HCT116 (cell line): Measurements from ENCODE around the gene OR10H4. TPM values are rescaled to one million over a fixed set of nuclear protein-coding genes. Genes with fewer than 3 reads are reported as not detected.

ENCODE experiments used
- ATAC-seq: fragments of 200-7000 bp; cut with Tn5 transposase; 2 replicates; pipeline ENCODE4 v1.9.1; 2020; ENCODE audit warnings: mild to moderate bottlenecking, moderate library complexity
- BruUV-seq: library from RNA; stranded (reverse); fragments of 400-500 nt; replicated peaks from 2 replicates; lab custom pipeline; 2021; lab: Mats Ljungman, UMichigan
- CTCF ChIA-PET: fragments of 300-600 bp; sonication (Branson Sonifier 250); formaldehyde crosslinking; loops from one replicate; lab custom pipeline; 2021; ENCODE audit warnings: antibody characterized with exemption; lab: Charles Lee
- POLR2A ChIA-PET: fragments of 300-600, 350-600 bp; sonication (Branson Sonifier 250); formaldehyde crosslinking; loops from one replicate; lab custom pipeline; 2021; ENCODE audit warnings: antibody characterized with exemption; lab: Charles Lee
- RAD21 ChIA-PET, 2 experiments: fragments of 300-600 bp; sonication (Branson Sonifier 250); formaldehyde crosslinking; loops; one replicate each; lab custom pipeline; 2023; ENCODE audit warnings: low total read pairs in 2 of 2; ENCODE audit not compliant: uncharacterized antibody in 2 of 2, unreplicated experiment in 2 of 2, low non-redundant PET in 1 of 2; lab: Charles Lee
- DNase-seq: peaks from one replicate; pipeline ENCODE4 v3.0.0-alpha.2; 2010; ENCODE audit warnings: low read depth, low spot score
- H2AFZ ChIP-seq: fragments of 200-600 bp; shearing (Covaris generic), sonication (generic); 2 replicates; pipeline ENCODE4 v1.6.1; 2017; ENCODE audit warnings: low read depth, mixed run types, mixed read lengths, antibody characterized with exemption, low read length; ENCODE audit not compliant: poor library complexity, severe bottlenecking
- H3K27ac ChIP-seq: 2 replicates; pipeline ENCODE4 v1.5.1; 2012; ENCODE audit warnings: low read depth, low read length
- H3K27me3 ChIP-seq: fragments of 200-600 bp; sonication (generic); 2 replicates; pipeline ENCODE4 v1.6.1; 2016; ENCODE audit warnings: mixed run types, low read length, mixed read lengths; ENCODE audit not compliant: insufficient read depth
- H3K36me3 ChIP-seq, 2 experiments: fragments of 200-500 bp in 1 of 2; fragments of 200-600 bp in 1 of 2; sonication (Bioruptor generic) in 1 of 2; sonication (generic) in 1 of 2; 2 replicates each; pipeline versions ENCODE4 v1.5.1 to v1.6.1; 2014 to 2016; ENCODE audit warnings: low read length in 2 of 2, inconsistent platforms in 1 of 2, mixed read lengths in 1 of 2, mixed run types in 1 of 2; ENCODE audit not compliant: insufficient read depth in 2 of 2, control insufficient read depth in 1 of 2
- H3K4me1 ChIP-seq, 2 experiments: fragments of 200-600 bp in 1 of 2; sonication (generic) in 1 of 2; 2 replicates each; pipeline versions ENCODE4 v1.5.1 to v1.6.1; 2012 to 2017; ENCODE audit warnings: low read length in 2 of 2, inconsistent platforms in 1 of 2, mild to moderate bottlenecking in 1 of 2, mixed read lengths in 1 of 2, mixed run types in 1 of 2, moderate library complexity in 1 of 2; ENCODE audit not compliant: insufficient read depth in 2 of 2, control insufficient read depth in 1 of 2
- H3K4me2 ChIP-seq: fragments of 200-600 bp; sonication (generic); 2 replicates; pipeline ENCODE4 v1.6.1; 2017; ENCODE audit warnings: mixed run types, low read length, mixed read lengths
- H3K4me3 ChIP-seq, 2 experiments: fragments of 200-600 bp in 1 of 2; sonication (generic) in 1 of 2; replicated peaks in 1 of 2; 2 replicates each; pipeline ENCODE4 v1.5.1; 2011 to 2016; ENCODE audit warnings: low read length in 2 of 2, control low read depth in 1 of 2, low read depth in 1 of 2, mild to moderate bottlenecking in 1 of 2, mixed read lengths in 1 of 2, mixed run types in 1 of 2
- H3K79me2 ChIP-seq: fragments of 200-600 bp; sonication (generic); 2 replicates; pipeline ENCODE4 v1.6.1; 2017; ENCODE audit warnings: mild to moderate bottlenecking, mixed run types, low read length, moderate library complexity, mixed read lengths; ENCODE audit not compliant: insufficient read depth
- H3K9ac ChIP-seq: fragments of 200-600 bp; sonication (generic); 2 replicates; pipeline ENCODE4 v1.6.1; 2016; ENCODE audit warnings: low read length, mixed read lengths
- H3K9me2 ChIP-seq: fragments of 200-600 bp; sonication (generic), shearing (Covaris generic); 2 replicates; pipeline ENCODE4 v1.6.1; 2017; ENCODE audit warnings: mixed run types, mild to moderate bottlenecking, moderate library complexity; ENCODE audit not compliant: insufficient read depth
- H3K9me3 ChIP-seq, 2 experiments: fragments of 200-500 bp in 1 of 2; fragments of 200-600 bp in 1 of 2; sonication (Bioruptor generic) in 1 of 2; sonication (generic) in 1 of 2; 2 replicates each; pipeline ENCODE4 v1.6.1; 2014 to 2017; ENCODE audit warnings: low read length in 2 of 2, mixed read lengths in 2 of 2, inconsistent platforms in 1 of 2, low read depth in 1 of 2, mild to moderate bottlenecking in 1 of 2, mixed run types in 1 of 2, moderate library complexity in 1 of 2; ENCODE audit not compliant: control insufficient read depth in 1 of 2, insufficient read depth in 1 of 2
- H4K20me1 ChIP-seq: fragments of 200-600 bp; sonication (generic), shearing (Covaris generic); 2 replicates; pipeline ENCODE4 v1.6.1; 2017; ENCODE audit warnings: mixed run types, mild to moderate bottlenecking, moderate library complexity; ENCODE audit not compliant: insufficient read depth
- CBX3 ChIP-seq: IDR thresholded peaks from 2 replicates; pipeline ENCODE4 v1.6.1; 2012; ENCODE audit warnings: low read depth
- CEBPB ChIP-seq: IDR thresholded peaks from 2 replicates; pipeline ENCODE4 v1.6.1; 2012; ENCODE audit warnings: low read depth
- EZH2 ChIP-seq: fragments of 200-600 bp; sonication (generic); IDR thresholded peaks from 2 replicates; pipeline ENCODE4 v1.6.1; 2017; ENCODE audit warnings: antibody characterized with exemption, mixed run types
- FOSL1 ChIP-seq: IDR thresholded peaks from 2 replicates; pipeline ENCODE4 v1.6.1; 2012; ENCODE audit warnings: low read depth
- JUND ChIP-seq: IDR thresholded peaks from 2 replicates; pipeline ENCODE4 v1.6.1; 2012
- POLR2A ChIP-seq: IDR thresholded peaks from 2 replicates; pipeline ENCODE4 v1.7.0; 2011; ENCODE audit warnings: borderline replicate concordance; ENCODE audit not compliant: insufficient read depth, insufficient read length; ENCODE audit errors: extremely low read depth
- RAD21 ChIP-seq: IDR thresholded peaks from 2 replicates; pipeline ENCODE4 v1.6.1; 2012; ENCODE audit warnings: low read depth, mild to moderate bottlenecking
- SIN3A ChIP-seq: IDR thresholded peaks from 2 replicates; pipeline ENCODE4 v1.6.1; 2012; ENCODE audit warnings: low read depth
- SP1 ChIP-seq: IDR thresholded peaks from 2 replicates; pipeline ENCODE4 v1.6.1; 2012; ENCODE audit warnings: low read depth
- SRF ChIP-seq: IDR thresholded peaks from 2 replicates; pipeline ENCODE4 v1.6.1; 2012; ENCODE audit warnings: low read depth
- TCF7L2 ChIP-seq: IDR thresholded peaks from 2 replicates; pipeline ENCODE4 v1.7.0; 2011; ENCODE audit warnings: borderline replicate concordance, inconsistent platforms; ENCODE audit not compliant: insufficient read depth, insufficient read length; ENCODE audit errors: extremely low read depth
- YY1 ChIP-seq: IDR thresholded peaks from 2 replicates; pipeline ENCODE4 v1.6.1; 2011; ENCODE audit warnings: low read length, low read depth, moderate library complexity, mild to moderate bottlenecking; ENCODE audit not compliant: insufficient replicate concordance; ENCODE audit errors: extremely low read depth
- ZNF274 ChIP-seq: fragments of 200-500 bp; sonication (Bioruptor generic); IDR thresholded peaks from 2 replicates; pipeline ENCODE4 v1.6.1; 2014; ENCODE audit warnings: mild to moderate bottlenecking, low read depth, low read length, inconsistent platforms
- intact Hi-C: fragments of 100-400 bp; cut with micrococcal nuclease; formaldehyde crosslinking; loops from 2 replicates; pipeline ENCODE4 v1.10.0; 2022
- total RNA-seq: library from RNA; stranded (reverse); gene quantifications from one replicate; pipeline ENCODE4 v1.2.1, GENCODE V29; 2021; ENCODE audit not compliant: unreplicated experiment
- TF ChIP-seq, protein P1 (sequence below), 3 experiments: fragments of 200-600 bp in 1 of 3; sonication (generic) in 1 of 3; IDR thresholded peaks in 2 of 3; conservative IDR thresholded peaks in 1 of 3; 2 replicates each; pipeline ENCODE4 v1.5.1; 2012 to 2017; ENCODE audit warnings: low read depth in 2 of 3, low read length in 2 of 3, antibody characterized with exemption in 1 of 3, borderline replicate concordance in 1 of 3, control low read depth in 1 of 3, mild to moderate bottlenecking in 1 of 3, mixed read lengths in 1 of 3, mixed run types in 1 of 3, moderate library complexity in 1 of 3; ENCODE audit not compliant: insufficient read depth in 1 of 3
- TF ChIP-seq, protein P2 (sequence below): IDR thresholded peaks from 2 replicates; pipeline ENCODE4 v1.6.1; 2012
- TF ChIP-seq, protein P3 (sequence below): IDR thresholded peaks from 2 replicates; pipeline ENCODE4 v1.6.1; 2012; ENCODE audit warnings: low read depth
- TF ChIP-seq, protein P4 (sequence below): IDR thresholded peaks from 2 replicates; pipeline ENCODE4 v1.6.1; 2011; ENCODE audit warnings: mild to moderate bottlenecking, low read length, moderate library complexity; ENCODE audit not compliant: insufficient replicate concordance; ENCODE audit errors: extremely low read depth
- TF ChIP-seq, protein P5 (sequence below): IDR thresholded peaks from 2 replicates; pipeline ENCODE4 v1.6.1; 2012

OR10H4 gene
- total RNA-seq, 1 experiment from 2014 or later: not detected

DNA sequence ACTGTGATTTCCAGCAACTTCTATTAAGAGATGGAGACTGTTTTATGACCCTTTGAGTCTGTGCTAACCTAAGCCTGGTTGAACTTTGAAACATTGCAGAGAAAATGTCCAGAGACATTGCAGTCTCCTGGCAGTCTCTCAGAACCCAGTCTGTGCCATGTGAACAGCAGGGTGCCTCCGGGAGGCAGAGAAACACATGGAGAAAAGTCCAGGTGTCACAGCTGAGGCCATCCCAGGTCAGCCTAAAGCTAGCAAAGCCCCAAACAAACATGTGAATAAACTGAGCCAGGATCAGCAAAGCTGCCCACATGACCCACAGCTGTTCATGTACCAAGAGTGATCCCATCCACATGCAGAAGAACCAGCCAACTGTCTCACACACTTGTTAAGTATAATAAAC lies 22.3 kb upstream of the OR10H4 start:
- Histone ChIP-seq H3K27me3 (no peaks in the 10 kb centered on the region), H3K36me3 (peaks cover 0 to 24% of the 10 kb centered on the region in 2 experiments; a peak in 2 of 4 replicates), H3K4me3 (no peak overlapping the region), H3K27ac (no peak overlapping the region), H3K9me2 (no peaks in the 10 kb centered on the region), H3K4me1 (peaks cover 0 to 7% of the 10 kb centered on the region in 2 experiments; a peak in 1 of 4 replicates), H3K9ac (no peak overlapping the region), H3K9me3 (no peaks in the 10 kb centered on the region), H2AFZ (no peak overlapping the region), H3K79me2 (peaks cover 4% of the 10 kb centered on the region; the same call in 1 of the 2 replicates), H4K20me1 (no peaks in the 10 kb centered on the region), H3K4me2 (no peak overlapping the region)
- POLR2A ChIA-PET: no interaction called here
- CTCF ChIA-PET: no interaction called here
- ATAC-seq (no peak), DNase-seq (no peak)
- no TSS peak for BruUV-seq
- TF ChIP-seq, protein P1, sequence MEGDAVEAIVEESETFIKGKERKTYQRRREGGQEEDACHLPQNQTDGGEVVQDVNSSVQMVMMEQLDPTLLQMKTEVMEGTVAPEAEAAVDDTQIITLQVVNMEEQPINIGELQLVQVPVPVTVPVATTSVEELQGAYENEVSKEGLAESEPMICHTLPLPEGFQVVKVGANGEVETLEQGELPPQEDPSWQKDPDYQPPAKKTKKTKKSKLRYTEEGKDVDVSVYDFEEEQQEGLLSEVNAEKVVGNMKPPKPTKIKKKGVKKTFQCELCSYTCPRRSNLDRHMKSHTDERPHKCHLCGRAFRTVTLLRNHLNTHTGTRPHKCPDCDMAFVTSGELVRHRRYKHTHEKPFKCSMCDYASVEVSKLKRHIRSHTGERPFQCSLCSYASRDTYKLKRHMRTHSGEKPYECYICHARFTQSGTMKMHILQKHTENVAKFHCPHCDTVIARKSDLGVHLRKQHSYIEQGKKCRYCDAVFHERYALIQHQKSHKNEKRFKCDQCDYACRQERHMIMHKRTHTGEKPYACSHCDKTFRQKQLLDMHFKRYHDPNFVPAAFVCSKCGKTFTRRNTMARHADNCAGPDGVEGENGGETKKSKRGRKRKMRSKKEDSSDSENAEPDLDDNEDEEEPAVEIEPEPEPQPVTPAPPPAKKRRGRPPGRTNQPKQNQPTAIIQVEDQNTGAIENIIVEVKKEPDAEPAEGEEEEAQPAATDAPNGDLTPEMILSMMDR (IDR thresholded peaks at IDR 0.05 in 2 of 3, conservative IDR thresholded peaks at IDR 0.05 in 1 of 3; ENCODE audit: borderline replicate concordance in 1 of 3, insufficient read depth in 1 of 3, low read depth in 2 of 3, low read length in 2 of 3): no peak
- TF ChIP-seq SIN3A (no peak), CBX3 (no peak), SRF (no peak), ZNF274 (no peak), JUND (no peak), FOSL1 (no peak), TCF7L2 (no peak), RAD21 (no peak), CEBPB (no peak), SP1 (no peak), EZH2 (no peak), POLR2A (no peak), YY1 (no peak)
- TF ChIP-seq, protein P2, sequence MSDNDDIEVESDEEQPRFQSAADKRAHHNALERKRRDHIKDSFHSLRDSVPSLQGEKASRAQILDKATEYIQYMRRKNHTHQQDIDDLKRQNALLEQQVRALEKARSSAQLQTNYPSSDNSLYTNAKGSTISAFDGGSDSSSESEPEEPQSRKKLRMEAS: no peak
- TF ChIP-seq, protein P3, sequence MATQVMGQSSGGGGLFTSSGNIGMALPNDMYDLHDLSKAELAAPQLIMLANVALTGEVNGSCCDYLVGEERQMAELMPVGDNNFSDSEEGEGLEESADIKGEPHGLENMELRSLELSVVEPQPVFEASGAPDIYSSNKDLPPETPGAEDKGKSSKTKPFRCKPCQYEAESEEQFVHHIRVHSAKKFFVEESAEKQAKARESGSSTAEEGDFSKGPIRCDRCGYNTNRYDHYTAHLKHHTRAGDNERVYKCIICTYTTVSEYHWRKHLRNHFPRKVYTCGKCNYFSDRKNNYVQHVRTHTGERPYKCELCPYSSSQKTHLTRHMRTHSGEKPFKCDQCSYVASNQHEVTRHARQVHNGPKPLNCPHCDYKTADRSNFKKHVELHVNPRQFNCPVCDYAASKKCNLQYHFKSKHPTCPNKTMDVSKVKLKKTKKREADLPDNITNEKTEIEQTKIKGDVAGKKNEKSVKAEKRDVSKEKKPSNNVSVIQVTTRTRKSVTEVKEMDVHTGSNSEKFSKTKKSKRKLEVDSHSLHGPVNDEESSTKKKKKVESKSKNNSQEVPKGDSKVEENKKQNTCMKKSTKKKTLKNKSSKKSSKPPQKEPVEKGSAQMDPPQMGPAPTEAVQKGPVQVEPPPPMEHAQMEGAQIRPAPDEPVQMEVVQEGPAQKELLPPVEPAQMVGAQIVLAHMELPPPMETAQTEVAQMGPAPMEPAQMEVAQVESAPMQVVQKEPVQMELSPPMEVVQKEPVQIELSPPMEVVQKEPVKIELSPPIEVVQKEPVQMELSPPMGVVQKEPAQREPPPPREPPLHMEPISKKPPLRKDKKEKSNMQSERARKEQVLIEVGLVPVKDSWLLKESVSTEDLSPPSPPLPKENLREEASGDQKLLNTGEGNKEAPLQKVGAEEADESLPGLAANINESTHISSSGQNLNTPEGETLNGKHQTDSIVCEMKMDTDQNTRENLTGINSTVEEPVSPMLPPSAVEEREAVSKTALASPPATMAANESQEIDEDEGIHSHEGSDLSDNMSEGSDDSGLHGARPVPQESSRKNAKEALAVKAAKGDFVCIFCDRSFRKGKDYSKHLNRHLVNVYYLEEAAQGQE: no peak
- TF ChIP-seq, protein P4, sequence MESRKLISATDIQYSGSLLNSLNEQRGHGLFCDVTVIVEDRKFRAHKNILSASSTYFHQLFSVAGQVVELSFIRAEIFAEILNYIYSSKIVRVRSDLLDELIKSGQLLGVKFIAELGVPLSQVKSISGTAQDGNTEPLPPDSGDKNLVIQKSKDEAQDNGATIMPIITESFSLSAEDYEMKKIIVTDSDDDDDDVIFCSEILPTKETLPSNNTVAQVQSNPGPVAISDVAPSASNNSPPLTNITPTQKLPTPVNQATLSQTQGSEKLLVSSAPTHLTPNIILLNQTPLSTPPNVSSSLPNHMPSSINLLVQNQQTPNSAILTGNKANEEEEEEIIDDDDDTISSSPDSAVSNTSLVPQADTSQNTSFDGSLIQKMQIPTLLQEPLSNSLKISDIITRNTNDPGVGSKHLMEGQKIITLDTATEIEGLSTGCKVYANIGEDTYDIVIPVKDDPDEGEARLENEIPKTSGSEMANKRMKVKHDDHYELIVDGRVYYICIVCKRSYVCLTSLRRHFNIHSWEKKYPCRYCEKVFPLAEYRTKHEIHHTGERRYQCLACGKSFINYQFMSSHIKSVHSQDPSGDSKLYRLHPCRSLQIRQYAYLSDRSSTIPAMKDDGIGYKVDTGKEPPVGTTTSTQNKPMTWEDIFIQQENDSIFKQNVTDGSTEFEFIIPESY: no peak
- TF ChIP-seq, protein P5, sequence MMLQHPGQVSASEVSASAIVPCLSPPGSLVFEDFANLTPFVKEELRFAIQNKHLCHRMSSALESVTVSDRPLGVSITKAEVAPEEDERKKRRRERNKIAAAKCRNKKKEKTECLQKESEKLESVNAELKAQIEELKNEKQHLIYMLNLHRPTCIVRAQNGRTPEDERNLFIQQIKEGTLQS: no peak
- RAD21 ChIA-PET: no interaction called here
- intact Hi-C loops: no loop called here
